Measurements from ENCODE around the gene CCNL1. TPM values are rescaled to one million over a fixed set of nuclear protein-coding genes. Genes with fewer than 3 reads are reported as not detected.

The CCNL1 gene
- polyA plus RNA-seq, 1 donor from 2014 or later = 186 TPM

GRCh38 chr3:157116017-157116416, 43.9 kb downstream of the CCNL1 start:
- Histone ChIP-seq H2AFZ (ENCODE audit: low read depth, low read length) (no peak overlapping the region), H3K27ac (ENCODE audit: low read length) (no peak overlapping the region)

GRCh38 chr3:157115069-157116006, 44.6 kb downstream of the CCNL1 start:
- Histone ChIP-seq H3K36me3 (ENCODE audit: insufficient read depth, low read length) (no peaks in the 10 kb centered on the region), H3K9me2 (ENCODE audit: insufficient read depth, low read length) (no peaks in the 10 kb centered on the region), H3K9ac (ENCODE audit: low read length) (no peak overlapping the region), H3F3A (ENCODE audit: insufficient read depth, low read length, poor library complexity, severe bottlenecking) (no peaks in the 10 kb centered on the region), H4K20me1 (ENCODE audit: insufficient read depth) (no peaks in the 10 kb centered on the region), H3K79me2 (replicated peaks; ENCODE audit: insufficient read depth, low read length) (no peaks in the 10 kb centered on the region), H3K4me2 (ENCODE audit: low read length) (no peak overlapping the region), H3K9me3 (ENCODE audit: low read length) (no peaks in the 10 kb centered on the region), H3K4me3 (ENCODE audit: low read length) (no peak overlapping the region), H3K27ac (ENCODE audit: low read length) (no peak overlapping the region), H3K27me3 (ENCODE audit: insufficient read depth, low read depth, low read length) (no peaks in the 10 kb centered on the region), H2AFZ (ENCODE audit: low read depth, low read length) (no peak overlapping the region)
- no peak for TF ChIP-seq TAF1 (IDR thresholded peaks at IDR 0.05; ENCODE audit: low read depth)
- no peak for TF ChIP-seq SMC3 (conservative IDR thresholded peaks at IDR 0.05; ENCODE audit: poor library complexity)
- no peak for TF ChIP-seq RAD21 (conservative IDR thresholded peaks at IDR 0.05)
- no peak for TF ChIP-seq EP300 (conservative IDR thresholded peaks at IDR 0.05; ENCODE audit: poor library complexity, severe bottlenecking)
- TF ChIP-seq POLR2AphosphoS5 (IDR thresholded peaks at IDR 0.05) = no peak
- TF ChIP-seq MXI1 (conservative IDR thresholded peaks at IDR 0.05; ENCODE audit: poor library complexity, severe bottlenecking) = no peak
- TF ChIP-seq EZH2 (IDR thresholded peaks at IDR 0.05; ENCODE audit: borderline replicate concordance, insufficient read depth, low read length, poor library complexity, severe bottlenecking) = no peak
- no peak for TF ChIP-seq CTCF (IDR thresholded peaks at IDR 0.05; ENCODE audit: poor library complexity, severe bottlenecking)

More at GRCh38 chr3:157116017-157116416, 43.9 kb downstream of the CCNL1 start:
- H3K4me2 ChIP-seq (ENCODE audit: low read length) = no peak overlapping the region
- H3K9ac ChIP-seq (ENCODE audit: low read length) = no peak overlapping the region
- TF ChIP-seq REST (IDR thresholded peaks at IDR 0.05; ENCODE audit: borderline replicate concordance) (no peak), RAD21 (conservative IDR thresholded peaks at IDR 0.05) (no peak), EZH2 (IDR thresholded peaks at IDR 0.05; ENCODE audit: borderline replicate concordance, insufficient read depth, low read length, poor library complexity, severe bottlenecking) (no peak), POLR2AphosphoS5 (IDR thresholded peaks at IDR 0.05) (no peak), CTCF (IDR thresholded peaks at IDR 0.05; ENCODE audit: poor library complexity, severe bottlenecking) (no peak)
- no peaks in the 10 kb centered on the region for H3F3A ChIP-seq (ENCODE audit: insufficient read depth, low read length, poor library complexity, severe bottlenecking)
- no peaks in the 10 kb centered on the region for H3K9me3 ChIP-seq (ENCODE audit: low read length)
- H3K79me2 ChIP-seq (replicated peaks; ENCODE audit: insufficient read depth, low read length) = no peaks in the 10 kb centered on the region
- no peaks in the 10 kb centered on the region for H3K27me3 ChIP-seq (ENCODE audit: insufficient read depth, low read depth, low read length)
- no peaks in the 10 kb centered on the region for H3K36me3 ChIP-seq (ENCODE audit: insufficient read depth, low read length)
- no peak overlapping the region for H3K4me3 ChIP-seq (ENCODE audit: low read length)
- no peaks in the 10 kb centered on the region for H3K9me2 ChIP-seq (ENCODE audit: insufficient read depth, low read length)
- H4K20me1 ChIP-seq (ENCODE audit: insufficient read depth) = no peaks in the 10 kb centered on the region
